Vagina (tissue), 2 donors: ENCODE measurements around the gene KAZN. TPM values are rescaled to one million over a fixed set of nuclear protein-coding genes. Genes with fewer than 3 reads are reported as not detected.

Experiments used
- DNase-seq, 2 donors: peaks; one replicate each; pipeline ENCODE4 v3.0.0-alpha.2; 2017; ENCODE audit errors: extremely low spot score in 2 of 2
- H3K27ac ChIP-seq: fragments of 200-600 bp; sonication (generic); one replicate; pipeline ENCODE4 v1.5.1; 2019
- H3K27me3 ChIP-seq: fragments of 200-600 bp; sonication (generic); one replicate; pipeline ENCODE4 v1.5.1; 2019
- H3K36me3 ChIP-seq, 2 donors: fragments of 200-600 bp; sonication (generic); one replicate each; pipeline ENCODE4 v1.5.1; 2017 to 2019
- H3K4me1 ChIP-seq: fragments of 200-600 bp; sonication (generic); one replicate; pipeline ENCODE4 v1.5.1; 2019
- H3K4me3 ChIP-seq, 2 donors: fragments of 200-600 bp; sonication (generic); 1 replicate in 1 of 2; 2 replicates in 1 of 2; pipeline ENCODE4 v1.5.1; 2016 to 2019
- H3K9me3 ChIP-seq: fragments of 200-600 bp; sonication (generic); one replicate; pipeline ENCODE4 v1.5.1; 2019
- POLR2A ChIP-seq, 2 donors: fragments of 450-650 bp; IDR thresholded peaks; one replicate each; pipeline ENCODE4 v1.6.1; 2017; ENCODE audit warnings: antibody characterized with exemption in 2 of 2, mild to moderate bottlenecking in 2 of 2, moderate library complexity in 2 of 2
- POLR2AphosphoS5 ChIP-seq, 2 donors: sonication (generic); formaldehyde crosslinking; IDR thresholded peaks; one replicate each; pipeline ENCODE4 v1.9.0; 2017; ENCODE audit warnings: antibody characterized with exemption in 2 of 2, mild to moderate bottlenecking in 2 of 2, low read depth in 1 of 2; ENCODE audit not compliant: insufficient read depth in 1 of 2
- intact Hi-C: fragments of 100-400 bp; cut with DNase I; formaldehyde crosslinking; loops from one replicate; pipeline ENCODE4 v1.15.1; 2023
- total RNA-seq: library from RNA; depleted of rRNA; stranded (reverse); fragments of >200 nt; gene quantifications from one replicate; pipeline ENCODE4 v1.2.3, GENCODE V29; 2016
- TF ChIP-seq, protein P1 (sequence below), 3 experiments: fragments of 450-650 bp in 2 of 3; fragments of 200-600 bp in 1 of 3; sonication (generic) in 1 of 3; IDR thresholded peaks; one replicate each; pipeline ENCODE4 v1.5.1; 2017 to 2019; ENCODE audit warnings: antibody characterized with exemption in 3 of 3, mild to moderate bottlenecking in 2 of 3, moderate library complexity in 2 of 3

Gene KAZN
- total RNA-seq, 1 donor from 2014 or later = 29.5 TPM

- intact Hi-C loops = no loop called here
- DNase-seq = no peak
Observed at GRCh38 chr1:14639291-14640050, 41.0 kb downstream of the KAZN start.

DNA sequence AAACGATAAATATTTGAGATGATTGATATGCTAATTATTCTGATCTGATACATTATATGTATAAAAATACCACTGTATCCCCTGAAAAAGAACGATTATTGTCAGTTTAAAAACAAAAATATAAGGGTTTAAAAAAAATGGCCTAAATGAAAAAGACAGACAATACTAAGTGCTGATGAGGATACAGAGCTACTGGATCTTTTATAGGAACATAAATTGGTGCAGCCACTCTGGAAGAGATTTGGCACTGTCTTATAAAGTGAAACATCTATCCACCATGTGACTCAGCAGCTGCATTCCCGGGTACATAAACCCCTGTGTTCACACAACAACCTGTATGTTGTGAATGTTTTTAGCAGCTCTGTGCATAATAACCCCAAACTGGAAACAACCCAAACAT, 44.2 kb downstream of the KAZN start:
- Histone ChIP-seq H3K27ac (no peak overlapping the region), H3K36me3 (no peaks in the 10 kb centered on the region), H3K4me3 (no peak overlapping the region), H3K4me1 (no peaks in the 10 kb centered on the region), H3K9me3 (peaks cover 3% of the 10 kb centered on the region), H3K27me3 (no peaks in the 10 kb centered on the region)
- TF ChIP-seq, protein P1, sequence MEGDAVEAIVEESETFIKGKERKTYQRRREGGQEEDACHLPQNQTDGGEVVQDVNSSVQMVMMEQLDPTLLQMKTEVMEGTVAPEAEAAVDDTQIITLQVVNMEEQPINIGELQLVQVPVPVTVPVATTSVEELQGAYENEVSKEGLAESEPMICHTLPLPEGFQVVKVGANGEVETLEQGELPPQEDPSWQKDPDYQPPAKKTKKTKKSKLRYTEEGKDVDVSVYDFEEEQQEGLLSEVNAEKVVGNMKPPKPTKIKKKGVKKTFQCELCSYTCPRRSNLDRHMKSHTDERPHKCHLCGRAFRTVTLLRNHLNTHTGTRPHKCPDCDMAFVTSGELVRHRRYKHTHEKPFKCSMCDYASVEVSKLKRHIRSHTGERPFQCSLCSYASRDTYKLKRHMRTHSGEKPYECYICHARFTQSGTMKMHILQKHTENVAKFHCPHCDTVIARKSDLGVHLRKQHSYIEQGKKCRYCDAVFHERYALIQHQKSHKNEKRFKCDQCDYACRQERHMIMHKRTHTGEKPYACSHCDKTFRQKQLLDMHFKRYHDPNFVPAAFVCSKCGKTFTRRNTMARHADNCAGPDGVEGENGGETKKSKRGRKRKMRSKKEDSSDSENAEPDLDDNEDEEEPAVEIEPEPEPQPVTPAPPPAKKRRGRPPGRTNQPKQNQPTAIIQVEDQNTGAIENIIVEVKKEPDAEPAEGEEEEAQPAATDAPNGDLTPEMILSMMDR (IDR thresholded peaks at IDR 0.05) = no peak
- no peak for TF ChIP-seq POLR2AphosphoS5 (IDR thresholded peaks at IDR 0.05; ENCODE audit: insufficient read depth in 1 of 2, low read depth in 1 of 2)
- TF ChIP-seq POLR2A (IDR thresholded peaks at IDR 0.05) = no peak
- DNase-seq = no peak
- intact Hi-C loops = no loop called here

More at GRCh38 chr1:14639291-14640050, 41.0 kb downstream of the KAZN start:
- TF ChIP-seq, protein P1 (IDR thresholded peaks at IDR 0.05) = no peak
- TF ChIP-seq POLR2AphosphoS5 (IDR thresholded peaks at IDR 0.05; ENCODE audit: insufficient read depth in 1 of 2, low read depth in 1 of 2) (no peak), POLR2A (IDR thresholded peaks at IDR 0.05) (no peak)
- Histone ChIP-seq H3K4me3 (no peak overlapping the region), H3K36me3 (no peaks in the 10 kb centered on the region), H3K27me3 (no peaks in the 10 kb centered on the region), H3K4me1 (no peaks in the 10 kb centered on the region), H3K27ac (no peak overlapping the region), H3K9me3 (no peaks in the 10 kb centered on the region)

DNA sequence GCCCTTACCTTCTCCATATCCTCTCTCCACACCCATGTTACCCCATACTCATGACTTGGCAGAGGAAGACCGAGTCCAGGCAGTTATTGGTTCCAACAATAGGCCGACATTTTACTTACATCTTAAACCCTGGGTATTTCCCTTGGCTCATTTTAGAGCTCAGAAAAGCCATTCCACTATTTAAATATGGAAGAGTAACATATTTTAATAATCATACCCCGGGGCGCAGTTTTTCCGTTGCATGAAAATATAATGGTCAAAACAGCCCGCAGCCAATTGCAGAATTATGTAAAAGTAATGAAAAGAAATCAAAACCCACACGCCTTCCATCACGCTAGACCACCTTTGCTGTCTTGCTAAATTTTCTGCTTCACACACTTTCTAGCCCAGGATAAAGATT, 48.5 kb downstream of the KAZN start:
- Histone ChIP-seq H3K4me1 (peaks cover 5% of the 10 kb centered on the region), H3K9me3 (peaks cover 3% of the 10 kb centered on the region), H3K4me3 (no peak overlapping the region), H3K27me3 (no peaks in the 10 kb centered on the region), H3K27ac (no peak overlapping the region), H3K36me3 (no peaks in the 10 kb centered on the region)
- no peak for DNase-seq
- intact Hi-C loops = no loop called here
- TF ChIP-seq POLR2A (IDR thresholded peaks at IDR 0.05) (no peak), POLR2AphosphoS5 (IDR thresholded peaks at IDR 0.05; ENCODE audit: insufficient read depth in 1 of 2, low read depth in 1 of 2) (no peak)

GRCh38 chr1:14647777-14648176, 49.3 kb downstream of the KAZN start:
- H3K27ac ChIP-seq = no peak overlapping the region

DNA sequence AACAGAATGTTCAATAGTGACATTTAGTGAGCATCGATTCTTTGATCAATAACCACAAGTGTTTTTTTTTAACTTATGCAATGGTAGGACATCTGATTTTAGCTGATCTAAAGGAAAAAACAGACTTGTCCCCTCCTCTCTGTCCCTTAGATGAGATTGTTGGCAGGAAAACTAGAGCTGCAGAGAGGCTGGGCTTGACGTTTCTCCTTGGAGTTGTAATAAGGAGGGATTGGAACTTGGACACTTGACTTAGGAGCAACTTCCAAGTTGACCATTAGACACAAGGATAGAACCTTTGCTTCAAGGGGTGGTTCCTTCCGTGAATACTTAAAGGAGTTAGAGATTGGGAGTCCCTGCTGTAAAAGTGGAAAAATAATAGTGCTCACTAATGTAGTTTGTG, 49.9 kb downstream of the KAZN start:
- peaks cover 11% of the 10 kb centered on the region for H3K4me1 ChIP-seq
- DNase-seq = no peak
- no peak overlapping the region for H3K27ac ChIP-seq
- intact Hi-C loops = no loop called here
- H3K27me3 ChIP-seq = no peaks in the 10 kb centered on the region
- no peak overlapping the region for H3K4me3 ChIP-seq
- peaks cover 3% of the 10 kb centered on the region for H3K9me3 ChIP-seq
- no peaks in the 10 kb centered on the region for H3K36me3 ChIP-seq
- TF ChIP-seq, protein P1 (IDR thresholded peaks at IDR 0.05) = no peak
- no peak for TF ChIP-seq POLR2A (IDR thresholded peaks at IDR 0.05)
- no peak for TF ChIP-seq POLR2AphosphoS5 (IDR thresholded peaks at IDR 0.05; ENCODE audit: insufficient read depth in 1 of 2, low read depth in 1 of 2)

More at GRCh38 chr1:14647777-14648176, 49.3 kb downstream of the KAZN start:
- Histone ChIP-seq H3K36me3 (no peaks in the 10 kb centered on the region), H3K9me3 (peaks cover 3% of the 10 kb centered on the region), H3K4me3 (no peak overlapping the region), H3K27me3 (no peaks in the 10 kb centered on the region), H3K4me1 (peaks cover 5% of the 10 kb centered on the region)
- intact Hi-C loops = no loop called here
- TF ChIP-seq, protein P1 (IDR thresholded peaks at IDR 0.05) = no peak
- TF ChIP-seq POLR2A (IDR thresholded peaks at IDR 0.05) (no peak), POLR2AphosphoS5 (IDR thresholded peaks at IDR 0.05; ENCODE audit: insufficient read depth in 1 of 2, low read depth in 1 of 2) (no peak)
- DNase-seq = no peak
